Stimulated activated CD8-positive, alpha-beta memory T cell treated with anti-CD3 and anti-CD28 coated beads, Interleukin-7, amount 100 ng/mL, for 24 hours (primary cell): ENCODE results near the gene MTRF1.
"Not testable (repeated sequence)": the region's sequence is repeated elsewhere in the genome, so short reads cannot be mapped to it uniquely, and the experiment has no call there.

Experiments used
- DNase-seq: peaks from one replicate; pipeline ENCODE4 v3.0.0-alpha.2; 2020; ENCODE audit warnings: low read depth

Gene MTRF1

GRCh38 chr13:41279156-41279555 lies 15.8 kb upstream of the MTRF1 start:
- DNase-seq: not testable (repeated sequence)

- no peak for DNase-seq
These were observed 13.4 kb upstream of the MTRF1 start for GRCh38 chr13:41276824-41277223.

GRCh38 chr13:41274881-41275280 lies 11.5 kb upstream of the MTRF1 start:
- DNase-seq: no peak

GRCh38 chr13:41273831-41274441 lies 10.6 kb upstream of the MTRF1 start:
- no peak for DNase-seq

GRCh38 chr13:41271456-41272285 lies 8.3 kb upstream of the MTRF1 start:
- no peak for DNase-seq

GRCh38 chr13:41268764-41269163 lies 5.4 kb upstream of the MTRF1 start:
- DNase-seq: no peak

GRCh38 chr13:41267106-41267505 lies 3.7 kb upstream of the MTRF1 start:
- no peak for DNase-seq

GRCh38 chr13:41259875-41260501 lies 3.4 kb downstream of the MTRF1 start:
- DNase-seq: no peak

- DNase-seq: no peak
These were observed 5.8 kb downstream of the MTRF1 start for GRCh38 chr13:41257535-41257934.

- no peak for DNase-seq
These were observed 8.5 kb downstream of the MTRF1 start for GRCh38 chr13:41254902-41255301.

GRCh38 chr13:41250993-41251392 lies 12.4 kb downstream of the MTRF1 start:
- no peak for DNase-seq

GRCh38 chr13:41246969-41247680 lies 16.3 kb downstream of the MTRF1 start:
- no peak for DNase-seq

- no peak for DNase-seq
These were observed 18.8 kb downstream of the MTRF1 start for GRCh38 chr13:41244556-41244955.

- DNase-seq: no peak
These were observed 21.8 kb downstream of the MTRF1 start for GRCh38 chr13:41241626-41242025.

GRCh38 chr13:41236369-41236768 lies 27.0 kb downstream of the MTRF1 start:
- DNase-seq: no peak

GRCh38 chr13:41232578-41233480 lies 30.5 kb downstream of the MTRF1 start:
- no peak for DNase-seq

- no peak for DNase-seq
These were observed 31.6 kb downstream of the MTRF1 start for GRCh38 chr13:41231786-41232185.

GRCh38 chr13:41231025-41231677 lies 32.2 kb downstream of the MTRF1 start:
- DNase-seq: no peak

GRCh38 chr13:41229356-41229755 lies 34.0 kb downstream of the MTRF1 start:
- DNase-seq: no peak

- no peak for DNase-seq
These were observed 39.0 kb downstream of the MTRF1 start for GRCh38 chr13:41224113-41225110.
